Measurements from ENCODE around the gene ZNF366.

DNA sequence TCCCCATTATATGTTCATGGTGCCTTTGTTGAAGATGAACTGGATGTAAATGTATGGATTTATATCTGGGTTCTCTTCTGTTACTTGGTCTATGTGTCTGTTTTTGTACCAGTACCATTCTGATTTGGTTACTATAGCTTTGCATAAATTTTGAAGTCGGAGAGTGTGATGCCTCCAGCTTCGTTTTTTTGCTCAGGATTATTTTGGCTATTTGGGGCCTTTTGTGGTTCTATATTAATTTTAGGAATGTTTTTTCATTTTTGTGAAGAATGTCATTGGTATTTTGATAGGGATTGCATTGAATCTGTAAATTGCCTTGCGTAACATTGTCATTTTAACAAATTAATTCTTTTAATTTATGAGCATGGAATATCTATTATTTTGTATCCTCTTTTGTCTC is 36.6 kb upstream of the ZNF366 start:
- TF ChIP-seq, protein P1, sequence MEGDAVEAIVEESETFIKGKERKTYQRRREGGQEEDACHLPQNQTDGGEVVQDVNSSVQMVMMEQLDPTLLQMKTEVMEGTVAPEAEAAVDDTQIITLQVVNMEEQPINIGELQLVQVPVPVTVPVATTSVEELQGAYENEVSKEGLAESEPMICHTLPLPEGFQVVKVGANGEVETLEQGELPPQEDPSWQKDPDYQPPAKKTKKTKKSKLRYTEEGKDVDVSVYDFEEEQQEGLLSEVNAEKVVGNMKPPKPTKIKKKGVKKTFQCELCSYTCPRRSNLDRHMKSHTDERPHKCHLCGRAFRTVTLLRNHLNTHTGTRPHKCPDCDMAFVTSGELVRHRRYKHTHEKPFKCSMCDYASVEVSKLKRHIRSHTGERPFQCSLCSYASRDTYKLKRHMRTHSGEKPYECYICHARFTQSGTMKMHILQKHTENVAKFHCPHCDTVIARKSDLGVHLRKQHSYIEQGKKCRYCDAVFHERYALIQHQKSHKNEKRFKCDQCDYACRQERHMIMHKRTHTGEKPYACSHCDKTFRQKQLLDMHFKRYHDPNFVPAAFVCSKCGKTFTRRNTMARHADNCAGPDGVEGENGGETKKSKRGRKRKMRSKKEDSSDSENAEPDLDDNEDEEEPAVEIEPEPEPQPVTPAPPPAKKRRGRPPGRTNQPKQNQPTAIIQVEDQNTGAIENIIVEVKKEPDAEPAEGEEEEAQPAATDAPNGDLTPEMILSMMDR (IDR thresholded peaks at IDR 0.05), result no peak
- no peak for TF ChIP-seq POLR2A (IDR thresholded peaks at IDR 0.05)
